A549 treated with RU486 at 1 μM for 4 hours (cell line): ENCODE results near the gene OVCH1. TPM values are rescaled to one million over a fixed set of nuclear protein-coding genes. Genes with fewer than 3 reads are reported as not detected.

Experiments used
- total RNA-seq: library from RNA; stranded (reverse); fragments of 200-300 nt; extraction: Qiagen RNA extraction; gene quantifications from 5 replicates; pipeline ENCODE4 v1.2.3, GENCODE V29; 2022; ENCODE audit warnings: low read depth

The OVCH1 gene, protein sequence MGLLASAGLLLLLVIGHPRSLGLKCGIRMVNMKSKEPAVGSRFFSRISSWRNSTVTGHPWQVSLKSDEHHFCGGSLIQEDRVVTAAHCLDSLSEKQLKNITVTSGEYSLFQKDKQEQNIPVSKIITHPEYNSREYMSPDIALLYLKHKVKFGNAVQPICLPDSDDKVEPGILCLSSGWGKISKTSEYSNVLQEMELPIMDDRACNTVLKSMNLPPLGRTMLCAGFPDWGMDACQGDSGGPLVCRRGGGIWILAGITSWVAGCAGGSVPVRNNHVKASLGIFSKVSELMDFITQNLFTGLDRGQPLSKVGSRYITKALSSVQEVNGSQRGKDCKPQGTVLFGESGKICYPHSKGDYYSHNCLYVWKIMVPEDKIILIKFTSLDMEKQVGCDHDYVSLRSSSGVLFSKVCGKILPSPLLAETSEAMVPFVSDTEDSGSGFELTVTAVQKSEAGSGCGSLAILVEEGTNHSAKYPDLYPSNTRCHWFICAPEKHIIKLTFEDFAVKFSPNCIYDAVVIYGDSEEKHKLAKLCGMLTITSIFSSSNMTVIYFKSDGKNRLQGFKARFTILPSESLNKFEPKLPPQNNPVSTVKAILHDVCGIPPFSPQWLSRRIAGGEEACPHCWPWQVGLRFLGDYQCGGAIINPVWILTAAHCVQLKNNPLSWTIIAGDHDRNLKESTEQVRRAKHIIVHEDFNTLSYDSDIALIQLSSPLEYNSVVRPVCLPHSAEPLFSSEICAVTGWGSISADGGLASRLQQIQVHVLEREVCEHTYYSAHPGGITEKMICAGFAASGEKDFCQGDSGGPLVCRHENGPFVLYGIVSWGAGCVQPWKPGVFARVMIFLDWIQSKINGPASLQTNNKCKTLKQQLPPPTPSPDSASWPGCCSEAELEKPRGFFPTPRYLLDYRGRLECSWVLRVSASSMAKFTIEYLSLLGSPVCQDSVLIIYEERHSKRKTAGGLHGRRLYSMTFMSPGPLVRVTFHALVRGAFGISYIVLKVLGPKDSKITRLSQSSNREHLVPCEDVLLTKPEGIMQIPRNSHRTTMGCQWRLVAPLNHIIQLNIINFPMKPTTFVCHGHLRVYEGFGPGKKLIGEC
- not detected in 5 replicates for total RNA-seq

GRCh38 chr12:29497588-29497987 is at the start of gene OVCH1:
Gene OVCH1 (minus strand): TSS chr12:29497686. CDS start chr12:29497686, 0 bp downstream.

DNA sequence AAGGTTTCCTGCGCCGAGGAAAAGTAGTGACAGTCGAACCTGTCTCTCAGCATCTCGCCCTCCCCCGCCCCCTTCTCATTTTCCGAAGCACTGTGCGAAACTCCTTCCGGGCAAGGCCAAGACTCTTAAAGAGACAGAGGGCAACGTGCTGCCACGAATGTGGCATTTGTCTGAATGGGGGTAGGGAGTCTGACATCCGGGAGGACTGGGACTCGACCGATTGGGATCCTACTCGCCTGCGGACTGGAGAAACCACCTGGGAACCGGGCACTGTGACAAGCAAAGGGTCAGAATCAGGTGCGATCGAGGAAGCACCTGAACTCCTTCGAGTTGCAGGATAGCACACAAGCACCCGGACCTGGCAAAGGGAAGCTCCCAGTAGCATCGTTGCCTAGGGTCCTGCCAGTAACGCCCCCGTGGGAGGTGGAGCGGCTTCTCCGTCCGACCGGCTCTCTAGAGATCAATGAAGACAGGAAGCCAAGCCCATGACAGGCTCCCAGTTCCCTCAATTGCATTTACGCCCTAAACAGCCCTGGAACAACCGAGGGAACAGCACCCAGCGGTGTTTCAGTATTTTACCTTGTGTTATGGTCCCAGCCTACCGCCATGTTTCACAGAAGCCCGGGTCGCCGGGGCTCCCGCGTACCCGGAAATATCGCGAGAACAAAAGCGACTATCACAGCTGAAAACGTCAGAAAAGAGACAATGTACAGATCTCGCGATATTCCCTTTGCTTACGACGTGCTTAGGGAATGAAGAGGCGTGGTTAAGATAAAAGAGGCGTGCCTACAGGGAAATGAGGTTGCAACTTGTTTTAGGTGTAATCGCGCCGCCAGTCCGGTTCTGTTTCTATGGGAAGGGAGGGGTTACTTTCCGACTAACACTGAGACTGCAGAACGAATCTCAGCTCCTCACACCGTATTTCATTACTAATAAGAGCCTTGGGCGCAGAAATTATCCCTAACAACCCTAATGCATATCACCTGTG is 116.7 kb downstream of the OVCH1 start, which contains the start of gene ERGIC2:
Gene ERGIC2 (minus strand): TSS at position 637 of the 988 bp plus-strand sequence. CDS start 9,539 bp downstream, outside the sequence.

Other genes with a start within 250 kb of the OVCH1 start
- gene ERGIC2, start 116.5 kb downstream of the OVCH1 start, total RNA-seq: 37.4 to 84.7 TPM (median 69.7 TPM) in 5 replicates